Measurements from ENCODE around the gene ZNF614. TPM values are rescaled to one million over a fixed set of nuclear protein-coding genes. Genes with fewer than 3 reads are reported as not detected.
"Not testable (repeated sequence)": the region's sequence is repeated elsewhere in the genome, so short reads cannot be mapped to it uniquely, and the experiment has no call there.

Gene ZNF614
- total and polyA plus RNA-seq, 4 donors, result 13.0 to 19.7 (median 16.1) TPM

DNA sequence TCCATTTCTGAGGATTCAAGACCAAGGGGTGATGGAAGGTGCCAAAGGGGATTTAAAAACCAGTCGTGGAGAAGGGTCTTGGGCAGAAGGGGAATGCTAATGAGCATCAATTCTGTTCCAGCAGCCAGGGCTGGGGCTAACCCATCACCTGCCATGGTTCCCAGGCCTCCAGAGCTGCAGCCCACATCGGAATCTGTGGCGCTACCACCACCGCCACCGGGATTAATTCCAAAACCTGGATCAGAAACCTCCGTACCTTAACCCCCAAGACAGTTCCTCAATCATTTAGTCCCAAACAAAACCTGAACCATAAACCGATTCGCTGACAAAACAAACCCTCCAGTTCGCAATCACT lies 20.8 kb downstream of the ZNF614 start:
- peak overlapping the region; percentile 85 for H3K27ac ChIP-seq (ENCODE audit: low read depth, low read length)
- no peaks in the 10 kb centered on the region for H3K27me3 ChIP-seq (ENCODE audit: control insufficient read depth, insufficient read depth, low read length)
- H3K9me3 ChIP-seq (ENCODE audit: control insufficient read depth, insufficient read depth, low read length), result no peaks in the 10 kb centered on the region
- DNase-seq (ENCODE audit: low read depth in 4 of 6, low spot score in 6 of 6), result peak in 2 of 6 donors; percentile 22 to 55
- 0% methylated on average over 9 of the region's 9 CpGs for WGBS (ENCODE audit: insufficient coverage)
- H3K4me1 ChIP-seq (ENCODE audit: control insufficient read depth, insufficient read depth, low read length), result peaks cover 6% of the 10 kb centered on the region
- peak overlapping the region; percentile 75 for H3K4me3 ChIP-seq (ENCODE audit: low read depth, low read length)
- peaks cover 10% of the 10 kb centered on the region for H3K36me3 ChIP-seq (ENCODE audit: control insufficient read depth, insufficient read depth, low read length)

- H3K36me3 ChIP-seq (ENCODE audit: control insufficient read depth, insufficient read depth, low read length), result peaks cover 44% of the 10 kb centered on the region
- peaks cover 29% of the 10 kb centered on the region for H3K9me3 ChIP-seq (ENCODE audit: control insufficient read depth, insufficient read depth, low read length)
- no peaks in the 10 kb centered on the region for H3K4me1 ChIP-seq (ENCODE audit: control insufficient read depth, insufficient read depth, low read length)
- DNase-seq (ENCODE audit: low read depth in 4 of 6, low spot score in 6 of 6), result no peak
- H3K27ac ChIP-seq (ENCODE audit: low read depth, low read length), result no peak overlapping the region
- no CpG with 5 or more reads among the region's 2 CpGs for WGBS (ENCODE audit: insufficient coverage)
- H3K4me3 ChIP-seq (ENCODE audit: low read depth, low read length), result no peak overlapping the region
- no peaks in the 10 kb centered on the region for H3K27me3 ChIP-seq (ENCODE audit: control insufficient read depth, insufficient read depth, low read length)
These were observed 34.0 kb downstream of the ZNF614 start for GRCh38 chr19:51994048-51994644.

DNA sequence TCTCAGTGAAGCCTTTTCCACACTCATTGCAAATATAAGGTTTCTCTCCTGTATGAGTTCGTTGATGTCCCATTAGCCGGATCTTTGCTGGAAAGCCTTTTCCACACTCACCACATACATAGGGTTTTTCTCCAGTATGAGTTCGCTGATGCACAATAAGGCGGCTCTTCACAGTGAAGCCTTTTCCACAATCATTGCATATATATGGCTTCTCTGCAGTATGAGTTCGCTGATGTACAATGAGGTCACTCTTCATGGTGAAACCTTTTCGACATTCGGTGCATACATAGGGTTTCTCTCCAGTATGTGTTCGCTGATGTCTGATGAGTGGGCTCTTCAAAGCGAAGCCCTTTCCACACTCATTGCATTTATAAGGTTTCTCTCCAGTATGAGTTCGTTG lies 34.8 kb downstream of the ZNF614 start:
- peaks cover 28% of the 10 kb centered on the region for H3K9me3 ChIP-seq (ENCODE audit: control insufficient read depth, insufficient read depth, low read length)
- H3K4me3 ChIP-seq (ENCODE audit: low read depth, low read length), result no peak overlapping the region
- H3K4me1 ChIP-seq (ENCODE audit: control insufficient read depth, insufficient read depth, low read length), result no peaks in the 10 kb centered on the region
- no peaks in the 10 kb centered on the region for H3K27me3 ChIP-seq (ENCODE audit: control insufficient read depth, insufficient read depth, low read length)
- no peak overlapping the region for H3K27ac ChIP-seq (ENCODE audit: low read depth, low read length)
- WGBS (ENCODE audit: insufficient coverage), result 100% methylated on average over 8 of the region's 10 CpGs
- H3K36me3 ChIP-seq (ENCODE audit: control insufficient read depth, insufficient read depth, low read length), result peaks cover 40% of the 10 kb centered on the region
- no peak for DNase-seq (ENCODE audit: low read depth in 4 of 6, low spot score in 6 of 6)

DNA sequence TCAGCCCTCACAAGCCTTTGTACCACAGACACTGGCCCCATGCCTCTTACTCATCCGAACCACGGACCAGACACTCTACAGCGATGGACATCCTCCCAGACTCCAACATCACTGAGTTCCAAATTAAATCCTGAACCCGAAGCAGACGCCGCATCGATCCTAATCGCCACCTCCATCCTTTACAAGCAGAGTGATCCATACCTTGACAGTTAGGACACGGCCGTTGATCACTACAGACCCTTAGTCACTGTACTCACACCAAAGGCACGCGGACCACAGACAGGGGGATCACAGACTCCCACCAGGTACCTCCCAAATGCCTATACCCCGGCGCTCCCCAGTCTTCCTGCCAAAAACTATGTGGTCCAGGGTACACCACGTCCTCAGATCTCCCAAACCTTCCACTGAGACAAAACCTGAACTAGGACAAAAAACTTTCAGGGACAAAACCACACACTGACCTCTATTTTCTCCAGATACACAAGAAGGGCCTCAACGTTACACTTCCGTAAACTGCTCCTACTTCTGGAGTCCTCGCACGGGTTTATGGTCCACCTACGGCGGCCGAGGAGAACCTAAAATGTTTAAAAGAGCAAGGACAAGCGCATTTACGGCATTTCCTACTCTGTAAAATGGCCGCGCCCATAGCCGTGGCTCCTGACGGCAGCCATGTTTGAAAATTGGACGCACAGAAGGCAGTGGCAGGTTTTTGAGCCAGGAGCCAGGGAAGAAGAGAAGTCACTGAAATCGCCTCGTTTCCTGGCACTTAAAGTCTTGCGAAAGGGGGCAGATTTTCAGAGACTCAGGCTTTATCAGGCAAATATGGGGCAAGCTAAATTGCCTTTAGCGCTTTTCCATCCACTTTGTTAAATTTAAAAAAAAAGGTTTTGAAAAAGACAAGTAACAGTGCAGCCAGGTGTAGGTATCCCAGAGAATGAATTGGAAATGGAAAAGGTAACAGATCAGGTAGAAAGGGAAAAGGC lies 41.6 kb downstream of the ZNF614 start, which contains the start of gene ZNF350:
TSS of gene ZNF350 (minus strand) at position 532 of the 983 bp plus-strand sequence. CDS start 12,480 bp downstream, outside the sequence.
- 3% methylated on average over 33 of the region's 33 CpGs for WGBS (ENCODE audit: insufficient coverage)
- Histone ChIP-seq H3K36me3 (ENCODE audit: control insufficient read depth, insufficient read depth, low read length) (peaks cover 3% of the 10 kb centered on the region), H3K9me3 (ENCODE audit: control insufficient read depth, insufficient read depth, low read length) (no peaks in the 10 kb centered on the region), H3K4me3 (ENCODE audit: low read depth, low read length) (peak within 1 kb of the TSS; percentile 93), H3K27ac (ENCODE audit: low read depth, low read length) (peak within 1 kb of the TSS; percentile 67), H3K4me1 (ENCODE audit: control insufficient read depth, insufficient read depth, low read length) (peaks cover 10% of the 10 kb centered on the region), H3K27me3 (ENCODE audit: control insufficient read depth, insufficient read depth, low read length) (no peaks in the 10 kb centered on the region)
- peak; percentile 91 to 99 (median 96) for DNase-seq (ENCODE audit: low read depth in 4 of 6, low spot score in 6 of 6)

DNA sequence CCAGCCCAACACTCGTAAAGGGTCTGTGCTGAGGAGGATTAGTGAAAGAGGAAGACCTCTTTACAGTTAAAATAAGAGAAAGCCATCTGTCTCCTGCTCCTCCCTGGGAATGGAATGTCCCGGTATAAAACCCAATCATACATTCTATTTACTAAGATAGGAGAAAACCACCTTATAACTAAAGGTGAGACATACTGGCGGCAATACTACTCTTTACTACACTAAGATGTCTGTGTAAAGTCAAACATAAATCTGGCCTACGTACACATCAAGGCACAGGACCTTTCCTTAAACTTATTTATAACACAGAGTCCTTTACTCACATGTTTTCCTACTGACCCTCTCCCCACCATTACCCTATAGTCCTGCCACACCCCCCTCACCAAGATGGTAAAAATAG lies 44.8 kb downstream of the ZNF614 start:
- Histone ChIP-seq H3K27me3 (ENCODE audit: control insufficient read depth, insufficient read depth, low read length) (no peaks in the 10 kb centered on the region), H3K9me3 (ENCODE audit: control insufficient read depth, insufficient read depth, low read length) (peaks cover 2% of the 10 kb centered on the region), H3K36me3 (ENCODE audit: control insufficient read depth, insufficient read depth, low read length) (no peaks in the 10 kb centered on the region)

GRCh38 chr19:51980926-51981325 lies 47.3 kb downstream of the ZNF614 start:
- not testable (repeated sequence) for DNase-seq (ENCODE audit: low read depth in 4 of 6, low spot score in 6 of 6); H3K27me3 ChIP-seq (ENCODE audit: control insufficient read depth, insufficient read depth, low read length); H3K9me3 ChIP-seq (ENCODE audit: control insufficient read depth, insufficient read depth, low read length); H3K4me3 ChIP-seq (ENCODE audit: low read depth, low read length); H3K36me3 ChIP-seq (ENCODE audit: control insufficient read depth, insufficient read depth, low read length); H3K27ac ChIP-seq (ENCODE audit: low read depth, low read length); H3K4me1 ChIP-seq (ENCODE audit: control insufficient read depth, insufficient read depth, low read length)
- WGBS (ENCODE audit: insufficient coverage), result 93% methylated on average over 5 of the region's 6 CpGs

More for the DNA sequence above, 44.8 kb downstream of the ZNF614 start:
- whole genome bisulfite sequencing (ENCODE audit: insufficient coverage), result no CpG with 5 or more reads among the region's 4 CpGs
- Histone ChIP-seq H3K4me1 (ENCODE audit: control insufficient read depth, insufficient read depth, low read length) (peaks cover 10% of the 10 kb centered on the region), H3K4me3 (ENCODE audit: low read depth, low read length) (no peak overlapping the region), H3K27ac (ENCODE audit: low read depth, low read length) (no peak overlapping the region)
- no peak for DNase-seq (ENCODE audit: low read depth in 4 of 6, low spot score in 6 of 6)

GRCh38 chr19:51980116-51980736 lies 48.0 kb downstream of the ZNF614 start:
- no peak for DNase-seq (ENCODE audit: low read depth in 4 of 6, low spot score in 6 of 6)
- Histone ChIP-seq H3K9me3 (ENCODE audit: control insufficient read depth, insufficient read depth, low read length) (peaks cover 2% of the 10 kb centered on the region), H3K36me3 (ENCODE audit: control insufficient read depth, insufficient read depth, low read length) (no peaks in the 10 kb centered on the region), H3K27ac (ENCODE audit: low read depth, low read length) (no peak overlapping the region), H3K27me3 (ENCODE audit: control insufficient read depth, insufficient read depth, low read length) (no peaks in the 10 kb centered on the region), H3K4me1 (ENCODE audit: control insufficient read depth, insufficient read depth, low read length) (no peaks in the 10 kb centered on the region), H3K4me3 (ENCODE audit: low read depth, low read length) (no peak overlapping the region)
- WGBS (ENCODE audit: insufficient coverage), result 100% methylated on average over 3 of the region's 6 CpGs

GRCh38 chr19:51978882-51979281 lies 49.3 kb downstream of the ZNF614 start:
- H3K4me1 ChIP-seq (ENCODE audit: control insufficient read depth, insufficient read depth, low read length), result no peaks in the 10 kb centered on the region
- whole genome bisulfite sequencing (ENCODE audit: insufficient coverage), result 100% methylated on average over 4 of the region's 4 CpGs
- H3K27me3 ChIP-seq (ENCODE audit: control insufficient read depth, insufficient read depth, low read length), result no peaks in the 10 kb centered on the region
- no peak overlapping the region for H3K4me3 ChIP-seq (ENCODE audit: low read depth, low read length)
- no peaks in the 10 kb centered on the region for H3K36me3 ChIP-seq (ENCODE audit: control insufficient read depth, insufficient read depth, low read length)
- H3K27ac ChIP-seq (ENCODE audit: low read depth, low read length), result no peak overlapping the region
- peaks cover 11% of the 10 kb centered on the region for H3K9me3 ChIP-seq (ENCODE audit: control insufficient read depth, insufficient read depth, low read length)
- DNase-seq (ENCODE audit: low read depth in 4 of 6, low spot score in 6 of 6), result no peak

DNA sequence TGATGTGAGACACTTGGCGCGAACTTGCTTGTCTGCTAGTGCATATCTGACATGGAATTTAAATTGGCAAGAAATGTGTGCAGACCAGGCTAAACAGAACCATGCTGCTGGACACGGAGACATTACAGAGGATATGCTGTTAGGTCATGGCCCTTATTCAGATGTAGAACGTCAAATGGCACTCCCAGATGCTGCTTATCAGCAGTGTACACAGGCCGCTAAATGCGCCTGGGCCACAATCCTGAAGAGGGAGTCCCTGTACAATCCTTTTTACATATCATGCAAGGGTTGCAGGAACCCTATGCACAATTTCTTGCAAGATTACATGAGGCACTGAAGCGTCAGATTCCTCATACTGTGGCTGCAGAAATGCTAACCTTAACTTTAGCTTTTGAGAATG lies 50.8 kb downstream of the ZNF614 start:
- Histone ChIP-seq H3K36me3 (ENCODE audit: control insufficient read depth, insufficient read depth, low read length) (peaks cover 11% of the 10 kb centered on the region), H3K4me3 (ENCODE audit: low read depth, low read length) (no peak overlapping the region), H3K4me1 (ENCODE audit: control insufficient read depth, insufficient read depth, low read length) (no peaks in the 10 kb centered on the region), H3K9me3 (ENCODE audit: control insufficient read depth, insufficient read depth, low read length) (peaks cover 13% of the 10 kb centered on the region), H3K27ac (ENCODE audit: low read depth, low read length) (no peak overlapping the region), H3K27me3 (ENCODE audit: control insufficient read depth, insufficient read depth, low read length) (no peaks in the 10 kb centered on the region)
- 85% methylated on average over 7 of the region's 7 CpGs for WGBS (ENCODE audit: insufficient coverage)
- DNase-seq (ENCODE audit: low read depth in 4 of 6, low spot score in 6 of 6), result no peak
